ENCODE results near the gene ACSS1. TPM values are rescaled to one million over a fixed set of nuclear protein-coding genes. Genes with fewer than 3 reads are reported as not detected.

Gene ACSS1
- polyA plus RNA-seq, 2 of the 4 experiments (the other 2 are of a cell fraction) = 7.2 to 7.6 TPM

- Histone ChIP-seq H3K4me3 (peak within 1 kb of the TSS; percentile 85), H3K4me1 (peaks cover 40% of the 10 kb centered on the region), H3K4me2 (peak within 1 kb of the TSS; percentile 84), H3K27ac (peak within 1 kb of the TSS; percentile 86 to 95), H3K9me3 (no peaks in the 10 kb centered on the region)
- ChIA-PET POLR2A (interaction anchor here (0.7 to 1.0 kb wide), 4 partner anchors 130 to 415 kb away, joined by 3 read pairs; partner anchors contain the start of genes GINS1 and PYGB), CTCF (interaction anchor here (1.0 to 9.1 kb wide), 25 partner anchors 16 to 869 kb away, joined by 3 to 130 read pairs (median 11); partner anchors contain the start of genes ACSS1, ENTPD6 and GINS1)
- ATAC-seq = peak; percentile 88 to 96
- WGBS (ENCODE audit: missing lambda C conversion rate) = under 1% methylated on average over 47 of the region's 69 CpGs
- DNase-seq (ENCODE audit: low read depth in 1 of 2, low spot score in 1 of 2) = peak; percentile 94 to 97
- peak; percentile 73 for FAIRE-seq
- TF ChIP-seq GATA3 (IDR thresholded peaks at IDR 0.05; ENCODE audit: borderline replicate concordance) = 0 out of 2 replicates have a peak, but pooled peaks have one; percentile 6
- TF ChIP-seq, protein P1, sequence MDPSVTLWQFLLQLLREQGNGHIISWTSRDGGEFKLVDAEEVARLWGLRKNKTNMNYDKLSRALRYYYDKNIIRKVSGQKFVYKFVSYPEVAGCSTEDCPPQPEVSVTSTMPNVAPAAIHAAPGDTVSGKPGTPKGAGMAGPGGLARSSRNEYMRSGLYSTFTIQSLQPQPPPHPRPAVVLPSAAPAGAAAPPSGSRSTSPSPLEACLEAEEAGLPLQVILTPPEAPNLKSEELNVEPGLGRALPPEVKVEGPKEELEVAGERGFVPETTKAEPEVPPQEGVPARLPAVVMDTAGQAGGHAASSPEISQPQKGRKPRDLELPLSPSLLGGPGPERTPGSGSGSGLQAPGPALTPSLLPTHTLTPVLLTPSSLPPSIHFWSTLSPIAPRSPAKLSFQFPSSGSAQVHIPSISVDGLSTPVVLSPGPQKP (IDR thresholded peaks at IDR 0.05; ENCODE audit: low read depth, low read length) = peak; percentile 76; the same call in 1 of the 2 replicates
- TF ChIP-seq KDM5A (IDR thresholded peaks at IDR 0.05) = no peak
- peak; percentile 31; the same call in 1 of the 2 replicates for TF ChIP-seq EHF (CRISPR knock-in tag; IDR thresholded peaks at IDR 0.05)
- TF ChIP-seq SMC3 (IDR thresholded peaks at IDR 0.05) = peak; percentile 8; the same call in 1 of the 3 replicates
- TF ChIP-seq FOSL2 (IDR thresholded peaks at IDR 0.05) = no peak
- TF ChIP-seq FOSL2 (CRISPR knock-in tag; IDR thresholded peaks at IDR 0.05) = no peak
- TF ChIP-seq ZFP36 (IDR thresholded peaks at IDR 0.05; ENCODE audit: borderline replicate concordance, partially characterized antibody) = no peak
- TF ChIP-seq BCL3 (IDR thresholded peaks at IDR 0.05) = peak; percentile 88; the same call in 2 of the 3 replicates
- TF ChIP-seq, protein P2, sequence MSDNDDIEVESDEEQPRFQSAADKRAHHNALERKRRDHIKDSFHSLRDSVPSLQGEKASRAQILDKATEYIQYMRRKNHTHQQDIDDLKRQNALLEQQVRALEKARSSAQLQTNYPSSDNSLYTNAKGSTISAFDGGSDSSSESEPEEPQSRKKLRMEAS (IDR thresholded peaks at IDR 0.05) = peak; percentile 95
- no peak for TF ChIP-seq NPAS2 (CRISPR knock-in tag; IDR thresholded peaks at IDR 0.05; ENCODE audit: borderline replicate concordance)
- no peak for TF ChIP-seq HDAC2 (IDR thresholded peaks at IDR 0.05)
- TF ChIP-seq FOSB (CRISPR knock-in tag; IDR thresholded peaks at IDR 0.05) = no peak
- TF ChIP-seq CHD4 (IDR thresholded peaks at IDR 0.05; ENCODE audit: borderline replicate concordance) = no peak
- TF ChIP-seq ZSCAN20 (CRISPR knock-in tag; IDR thresholded peaks at IDR 0.05) = no peak
- no peak for TF ChIP-seq POLR2AphosphoS2 (conservative IDR thresholded peaks at IDR 0.05; ENCODE audit: low read length)
- TF ChIP-seq HOXB13 (CRISPR knock-in tag; IDR thresholded peaks at IDR 0.05; ENCODE audit: low read depth) = peak; percentile 86; the same call in 1 of the 2 replicates
- TF ChIP-seq HES2 (IDR thresholded peaks at IDR 0.05) = no peak
- TF ChIP-seq EHMT2 (IDR thresholded peaks at IDR 0.05; ENCODE audit: low read depth) = no peak
- no peak for TF ChIP-seq CEBPB (IDR thresholded peaks at IDR 0.05)
- TF ChIP-seq HOXB5 (CRISPR knock-in tag; IDR thresholded peaks at IDR 0.05) = peak; percentile 83; the same call in 1 of the 2 replicates
- no peak for TF ChIP-seq MAFK (IDR thresholded peaks at IDR 0.05; ENCODE audit: partially characterized antibody)
- TF ChIP-seq POLR2A (IDR thresholded peaks at IDR 0.05; ENCODE audit: low read length) = peak; percentile 97
- TF ChIP-seq MAZ (IDR thresholded peaks at IDR 0.05; ENCODE audit: borderline replicate concordance, low read depth, low read length) = no peak
- TF ChIP-seq JUN (IDR thresholded peaks at IDR 0.05) = peak; percentile 47 to 96; a peak in 4 of 5 replicates
- TF ChIP-seq TFCP2L1 (CRISPR knock-in tag; IDR thresholded peaks at IDR 0.05) = no peak; the same call in 1 of the 2 replicates
- no peak for TF ChIP-seq KDM1A (IDR thresholded peaks at IDR 0.05; ENCODE audit: low read depth)
- TF ChIP-seq ATOH8 (CRISPR knock-in tag; IDR thresholded peaks at IDR 0.05; ENCODE audit: low read depth) = 0 out of 2 replicates have a peak, but pooled peaks have one; percentile 72
- peak; percentile 8; the same call in 1 of the 2 replicates for TF ChIP-seq PBX3 (IDR thresholded peaks at IDR 0.05)
- no peak for TF ChIP-seq JUNB (IDR thresholded peaks at IDR 0.05)
- TF ChIP-seq HMGXB4 (CRISPR knock-in tag; IDR thresholded peaks at IDR 0.05; ENCODE audit: borderline replicate concordance) = no peak
- no peak for TF ChIP-seq CHD2 (IDR thresholded peaks at IDR 0.05; ENCODE audit: low read length, partially characterized antibody)
- no peak for TF ChIP-seq RNF2 (IDR thresholded peaks at IDR 0.05; ENCODE audit: borderline replicate concordance, low read depth)
- 0 out of 2 replicates have a peak, but pooled peaks have one; percentile 47 for TF ChIP-seq HOXA7 (CRISPR knock-in tag; IDR thresholded peaks at IDR 0.05)
- no peak for TF ChIP-seq ZNF302 (CRISPR knock-in tag; IDR thresholded peaks at IDR 0.05)
These were observed 65.3 kb downstream of the ACSS1 start, which contains the start of gene APMAP for GRCh38 chr20:24992487-24993205. APMAP (minus strand) TSS chr20:24992751; CDS start chr20:24992688, 63 bp downstream.

All from A549 (cell line).